HG03103 (cell line): ENCODE results near the gene NDUFS4.
"Not testable (repeated sequence)": the region's sequence is repeated elsewhere in the genome, so short reads cannot be mapped to it uniquely, and the experiment has no call there.

Source experiments
- ATAC-seq: cut with Tn5 transposase; IDR thresholded peaks from one replicate; pipeline ENCODE4 v1.9.1; 2021; ENCODE audit warnings: low read depth; ENCODE audit not compliant: unreplicated experiment

NDUFS4 gene

DNA sequence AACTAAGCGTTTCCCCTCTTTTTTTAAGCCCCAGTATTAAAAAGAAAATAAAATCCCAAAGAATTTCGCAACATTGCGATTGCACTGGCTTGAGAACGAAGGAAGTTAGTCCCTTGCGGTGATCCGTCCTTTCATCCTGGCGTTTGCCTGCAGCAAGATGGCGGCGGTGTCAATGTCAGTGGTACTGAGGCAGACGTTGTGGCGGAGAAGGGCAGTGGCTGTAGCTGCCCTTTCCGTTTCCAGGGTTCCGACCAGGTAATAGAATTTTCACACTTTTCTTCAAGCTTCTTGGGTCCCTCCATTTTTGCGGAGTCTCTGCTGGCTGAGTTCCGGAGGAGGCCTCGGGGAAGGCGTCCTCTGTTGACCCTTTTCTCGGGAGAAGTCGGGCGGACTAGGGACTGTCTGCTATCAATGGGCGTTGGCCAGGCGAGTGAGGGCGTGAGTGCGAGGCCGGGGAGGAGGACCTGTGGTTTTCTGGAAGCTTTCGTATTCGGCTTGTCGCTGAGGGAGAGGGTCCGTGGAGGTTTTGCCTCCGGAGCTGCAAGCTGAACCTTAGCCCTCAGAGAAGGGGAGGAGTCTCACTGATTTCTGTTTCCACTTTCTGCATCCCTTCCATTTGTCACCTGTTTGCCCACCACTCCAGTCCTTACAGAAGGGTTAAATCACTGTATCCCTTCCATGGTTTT, at the start of gene NDUFS4:
TSS of gene NDUFS4 (plus strand) at position 134 of the 686 bp plus-strand sequence. CDS start at position 158, 24 bp downstream.
- ATAC-seq = peak; percentile 86

DNA sequence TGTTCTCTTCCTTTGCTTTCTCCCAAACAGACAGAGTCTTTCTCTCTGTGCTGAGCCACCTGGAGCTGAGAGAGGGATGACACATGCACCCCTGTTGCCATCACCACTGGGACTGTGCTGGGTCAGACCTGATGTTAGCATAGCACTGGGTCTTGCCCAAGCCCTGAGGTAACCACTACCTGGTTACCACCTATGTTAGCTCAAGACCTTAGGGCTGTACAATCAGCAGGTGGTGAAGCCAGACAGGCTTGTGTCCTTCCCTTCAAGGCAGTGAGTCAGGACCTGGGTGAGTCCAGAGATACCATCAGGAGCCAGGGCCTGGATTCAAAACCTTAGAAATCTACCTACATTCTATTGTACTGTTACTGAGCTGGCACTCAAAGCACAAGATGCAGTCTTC, 47.9 kb upstream of the NDUFS4 start:
- ATAC-seq = no peak

DNA sequence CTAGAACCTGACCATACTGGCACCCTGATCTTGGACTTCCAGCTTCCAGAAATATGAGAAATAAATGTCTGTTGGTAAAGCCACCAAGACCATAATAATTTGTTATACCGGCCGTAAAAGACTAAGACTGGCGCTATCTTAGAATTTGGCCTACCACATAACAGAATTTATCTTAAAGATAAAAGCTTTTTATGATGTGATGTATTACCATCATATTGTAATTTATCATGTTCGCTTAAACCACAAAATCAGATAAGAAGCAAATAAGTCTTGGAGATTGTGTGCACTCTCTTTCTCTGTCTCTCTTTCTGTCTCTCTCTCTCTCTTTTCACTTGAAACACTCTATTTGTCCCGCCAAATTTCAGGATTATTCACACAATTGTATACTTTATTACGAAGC, 44.5 kb upstream of the NDUFS4 start:
- no peak for ATAC-seq

DNA sequence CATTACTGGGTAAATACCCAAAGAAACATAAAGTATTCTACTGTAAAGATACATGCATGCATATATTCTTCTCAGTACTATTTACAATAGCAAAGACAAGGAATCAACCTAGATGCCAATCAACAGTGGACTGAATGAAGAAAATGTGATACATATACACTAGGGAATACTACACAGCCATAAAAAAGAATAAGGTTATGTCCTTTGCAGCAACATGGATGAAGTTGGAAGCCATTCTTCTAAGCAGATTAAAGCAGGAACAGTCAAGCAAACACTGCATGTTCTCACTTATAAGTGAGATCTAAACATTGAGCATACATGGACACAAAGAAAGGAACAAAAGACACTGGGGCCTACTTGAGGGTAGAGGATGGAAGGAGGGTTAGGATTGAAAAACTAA, 39.6 kb upstream of the NDUFS4 start:
- ATAC-seq = no peak

DNA sequence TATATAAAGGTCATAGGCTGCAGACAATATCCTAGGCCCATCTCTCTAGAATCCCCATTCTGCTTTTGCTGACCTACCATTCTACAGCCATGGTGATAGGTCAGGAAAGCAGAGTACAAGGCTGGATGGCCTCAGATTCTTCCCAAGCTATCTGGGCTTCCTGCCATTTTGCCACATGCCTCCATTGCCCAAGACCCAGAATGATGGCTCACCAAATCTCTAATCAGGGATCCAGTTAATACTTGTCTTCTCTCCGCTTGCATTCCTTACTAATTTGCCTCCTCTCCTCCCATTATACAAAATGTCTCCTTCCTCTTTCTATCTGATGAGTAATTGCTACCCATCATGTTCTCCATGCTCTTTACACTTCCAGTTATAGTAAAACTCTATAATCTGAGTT, 22.7 kb upstream of the NDUFS4 start:
- no peak for ATAC-seq

DNA sequence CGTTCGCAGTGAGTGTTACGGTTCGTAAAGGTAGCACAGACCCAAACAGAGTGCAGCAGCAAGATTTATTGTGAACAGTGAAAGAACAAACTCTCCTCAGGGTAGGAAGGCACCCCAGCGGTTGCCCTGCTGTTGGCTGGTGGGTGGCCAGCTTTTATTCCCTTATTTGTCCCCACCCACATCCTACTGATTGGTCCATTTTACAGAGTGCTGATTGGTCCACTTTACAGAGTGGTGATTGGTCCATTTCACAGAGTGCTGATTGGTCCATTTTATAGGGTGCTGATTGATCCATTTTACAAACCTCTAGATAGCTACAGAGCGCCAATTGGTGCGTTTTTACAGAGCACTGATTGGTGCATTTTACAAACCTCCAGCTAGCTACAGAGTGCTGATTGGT, 19.7 kb upstream of the NDUFS4 start:
- ATAC-seq = not testable (repeated sequence)

DNA sequence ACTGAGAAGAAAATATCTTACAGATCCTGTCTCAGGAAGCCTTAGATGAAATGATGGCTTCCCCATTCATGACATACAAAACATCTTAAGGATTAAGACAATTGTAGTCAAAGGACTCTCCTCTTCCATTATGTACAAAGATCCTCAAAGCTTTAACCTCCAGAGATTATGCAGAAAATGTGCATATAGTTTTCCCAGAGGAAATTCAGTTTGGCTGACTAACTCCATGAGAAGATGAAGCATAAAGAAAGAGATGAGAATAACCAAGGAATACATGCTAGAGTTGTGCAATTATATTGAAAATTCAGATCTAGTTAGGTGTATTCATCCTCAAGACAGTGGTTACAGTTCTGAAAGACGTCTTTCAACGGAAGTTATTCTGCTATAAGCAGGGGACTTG, 18.6 kb upstream of the NDUFS4 start:
- no peak for ATAC-seq

DNA sequence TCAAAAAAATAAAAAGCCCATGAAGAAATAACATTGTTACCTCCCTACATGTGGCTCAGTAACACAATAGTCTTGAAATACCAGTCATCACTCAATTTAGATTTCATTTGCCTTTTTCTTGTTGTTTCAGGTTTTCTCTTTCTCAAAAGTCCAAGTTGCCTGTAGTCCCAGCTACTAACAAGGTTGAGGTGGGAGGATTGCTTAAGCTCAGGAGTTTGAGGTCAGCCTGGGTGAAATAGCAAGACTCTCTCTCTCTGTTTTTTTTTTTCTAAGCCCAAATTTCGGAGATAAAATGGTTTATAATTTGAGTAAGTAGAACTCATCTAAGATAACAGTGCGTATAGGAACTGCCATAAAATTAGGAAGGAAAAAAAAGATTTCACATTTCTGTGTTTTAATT, 17.5 kb upstream of the NDUFS4 start:
- ATAC-seq = no peak

DNA sequence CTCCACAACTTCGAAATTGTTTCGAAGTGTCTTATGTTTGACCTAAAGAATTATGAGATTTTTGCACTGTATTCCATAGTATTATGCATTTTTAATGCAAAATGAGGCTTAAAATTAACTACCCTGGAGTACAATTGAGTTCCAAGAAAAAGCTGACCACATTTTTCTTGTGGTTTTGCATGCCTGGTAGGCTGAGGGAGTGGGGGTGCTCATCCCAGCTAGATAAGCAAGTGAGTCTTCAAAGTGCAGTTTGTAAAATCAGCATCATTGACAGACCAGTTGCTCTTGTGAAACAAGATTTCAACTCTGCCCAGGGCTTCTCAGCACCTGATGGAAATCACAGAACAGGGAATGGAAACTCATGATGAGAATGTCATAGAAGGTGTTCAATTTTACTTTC, 17.0 kb upstream of the NDUFS4 start:
- no peak for ATAC-seq

DNA sequence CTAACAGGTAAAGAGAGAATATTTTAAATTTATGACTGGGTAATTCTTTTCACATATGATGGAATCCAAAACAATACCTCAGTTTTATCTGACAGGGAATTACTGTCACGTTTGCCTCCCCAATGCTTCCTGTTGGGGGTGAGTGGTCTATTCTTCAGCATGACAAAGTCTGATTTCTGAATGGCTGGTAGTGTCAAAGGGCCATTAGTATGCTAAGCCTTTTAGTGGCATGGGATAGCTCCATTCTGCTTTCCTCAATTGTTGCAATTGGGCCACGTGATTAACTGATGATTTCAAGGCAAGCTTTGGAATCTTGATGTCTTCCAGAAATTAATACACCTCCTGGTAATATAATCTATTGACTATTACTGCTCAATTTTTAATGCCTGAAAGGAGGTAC, 14.7 kb upstream of the NDUFS4 start:
- ATAC-seq = no peak

DNA sequence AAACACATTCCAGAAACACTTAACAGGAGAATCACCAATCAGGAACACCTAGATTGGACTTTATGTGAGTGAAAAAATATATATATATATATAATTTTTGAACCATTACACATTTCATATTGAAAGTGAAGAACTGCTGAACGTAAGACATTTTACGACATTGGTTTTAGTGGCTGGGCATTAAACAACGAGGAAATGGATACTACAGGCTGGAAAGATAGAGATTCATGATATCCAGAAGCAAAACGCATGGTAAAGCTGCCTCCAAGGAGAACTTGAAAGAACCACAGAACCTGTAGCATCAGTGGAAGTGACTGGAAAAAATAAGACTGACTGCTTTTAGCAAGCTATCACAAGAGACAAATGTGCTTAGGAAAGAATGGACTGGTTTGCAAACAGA, 13.2 kb upstream of the NDUFS4 start:
- ATAC-seq = no peak

DNA sequence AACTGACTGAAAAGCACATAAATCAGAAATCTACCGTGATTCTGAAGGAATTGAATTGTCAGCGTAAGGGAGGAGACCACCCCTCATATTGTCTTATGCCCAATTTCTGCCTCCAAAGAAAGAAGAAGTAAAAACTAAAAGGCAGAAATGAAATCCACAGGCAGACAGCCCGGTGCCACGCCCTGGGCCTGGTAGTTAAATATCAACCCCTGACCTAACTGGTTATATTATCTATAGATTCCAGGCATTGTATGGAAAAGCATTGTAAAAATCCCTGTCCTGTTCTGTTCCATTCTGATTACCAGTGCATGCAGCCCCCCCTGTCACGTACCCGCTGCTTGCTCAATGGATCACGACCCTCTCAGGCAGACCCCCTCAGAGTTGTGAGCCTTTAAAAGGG, 11.9 kb upstream of the NDUFS4 start:
- ATAC-seq = not testable (repeated sequence)

DNA sequence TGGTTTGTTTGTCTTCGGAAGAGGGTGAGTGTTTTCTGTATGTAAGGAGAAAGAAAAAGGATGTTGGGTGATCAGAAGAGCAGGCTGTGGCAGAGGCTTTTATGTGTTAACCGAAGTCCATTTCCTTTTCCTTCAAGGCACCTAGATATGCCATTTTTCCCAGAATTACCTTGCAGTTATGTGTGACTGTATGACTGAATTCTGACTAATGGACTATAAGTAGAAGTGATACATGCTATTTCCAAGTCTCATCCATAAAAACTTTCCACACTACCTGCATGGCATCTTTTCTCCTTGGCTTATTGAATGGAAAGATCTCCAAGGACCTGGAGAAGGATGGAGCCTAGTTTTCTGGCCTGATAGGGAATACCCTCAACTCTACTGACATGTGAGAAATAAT, 10.6 kb upstream of the NDUFS4 start:
- no peak for ATAC-seq

DNA sequence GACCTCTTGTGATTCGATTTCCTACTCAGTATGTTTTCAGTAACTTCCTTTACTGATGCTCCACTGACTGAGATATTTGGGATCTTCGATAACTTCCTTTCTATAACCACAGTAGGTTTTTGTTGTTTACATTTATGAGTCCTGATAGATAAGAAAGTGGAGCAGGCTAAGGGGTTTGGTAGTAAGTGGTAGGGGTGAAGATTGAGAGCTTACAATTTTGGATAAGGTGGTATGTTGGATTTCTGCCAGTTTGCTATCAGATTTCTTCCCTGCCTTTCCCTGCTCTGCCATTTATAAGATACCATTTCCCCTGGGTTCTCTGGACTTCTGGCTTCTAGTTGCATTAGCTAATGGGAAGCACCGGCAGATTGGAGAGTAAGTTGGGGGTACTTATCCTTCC, 7.9 kb upstream of the NDUFS4 start:
- ATAC-seq = no peak

DNA sequence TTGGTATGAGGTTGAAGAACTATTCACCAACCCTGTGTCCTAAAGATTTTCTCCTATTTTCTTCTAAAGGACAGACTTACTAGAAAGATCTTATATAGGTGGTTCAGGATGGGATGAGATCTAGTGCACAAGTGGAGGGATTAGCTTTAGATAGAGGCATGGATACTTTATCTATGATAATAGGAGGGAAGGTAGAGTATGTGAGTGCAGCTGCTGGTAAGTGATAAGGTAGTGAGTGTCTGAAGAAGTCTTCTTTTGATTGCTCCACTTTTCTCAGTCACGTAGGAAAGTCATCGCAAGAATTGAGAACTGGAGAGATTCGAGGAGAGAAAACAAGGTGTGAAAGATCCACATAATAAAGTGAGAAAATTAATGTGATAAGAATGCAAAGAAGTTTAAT, 6.0 kb upstream of the NDUFS4 start:
- ATAC-seq = no peak

DNA sequence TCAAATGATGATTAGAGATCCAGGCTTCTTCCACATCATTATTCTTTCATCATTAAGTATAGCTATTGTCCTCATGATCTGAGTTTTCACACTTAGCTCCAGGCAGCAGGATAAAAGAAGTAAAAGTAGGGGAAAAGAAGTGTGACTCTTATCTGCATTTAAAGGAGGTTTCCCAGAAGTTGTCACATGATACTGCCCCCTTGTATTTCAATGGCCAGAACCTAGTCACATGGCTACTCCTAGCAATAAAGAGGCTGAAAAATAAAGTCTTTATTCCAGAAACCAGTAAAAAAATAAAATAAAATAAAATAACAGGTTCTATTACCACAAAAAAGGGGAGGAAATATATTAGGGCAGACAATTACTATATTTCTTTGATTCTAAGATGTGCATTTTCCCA, 5.3 kb upstream of the NDUFS4 start:
- no peak for ATAC-seq

DNA sequence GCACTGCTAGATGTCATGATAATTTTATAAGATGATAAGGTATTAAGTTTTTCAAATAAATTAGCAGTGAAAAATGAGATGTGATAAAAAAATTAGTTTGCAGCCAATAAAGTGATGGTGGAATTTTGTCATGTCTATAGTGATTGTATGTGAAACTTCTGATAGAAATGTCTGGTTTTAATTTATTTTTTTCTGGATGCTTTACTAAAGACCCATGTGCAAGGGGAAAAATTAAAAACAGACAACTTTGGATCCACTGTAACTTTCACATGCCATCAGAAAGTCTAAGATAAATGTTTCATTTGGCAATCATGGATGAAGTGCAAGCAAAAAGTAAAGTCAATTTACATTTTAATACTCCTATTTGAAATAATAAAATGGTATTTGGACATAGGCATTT, 4.4 kb upstream of the NDUFS4 start:
- no peak for ATAC-seq

DNA sequence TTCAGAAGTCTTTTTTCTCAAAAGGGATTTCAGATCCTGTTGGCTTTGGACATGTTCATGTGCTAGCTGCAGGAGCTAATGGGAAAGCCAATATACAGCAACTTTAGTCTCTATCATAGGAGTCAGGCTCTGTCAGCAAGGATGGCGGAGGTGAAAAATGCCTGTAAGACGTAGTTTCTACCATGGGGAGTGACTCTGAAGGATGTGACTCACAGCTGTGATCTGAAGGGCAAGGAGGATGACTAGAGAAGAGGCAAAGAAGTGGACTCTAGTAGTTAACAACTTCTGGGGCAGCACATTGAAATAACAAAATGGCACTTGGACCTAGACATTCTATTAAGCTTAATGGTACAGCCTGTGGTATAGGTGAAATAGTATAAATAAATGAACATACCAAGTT, 3.1 kb upstream of the NDUFS4 start:
- no peak for ATAC-seq

DNA sequence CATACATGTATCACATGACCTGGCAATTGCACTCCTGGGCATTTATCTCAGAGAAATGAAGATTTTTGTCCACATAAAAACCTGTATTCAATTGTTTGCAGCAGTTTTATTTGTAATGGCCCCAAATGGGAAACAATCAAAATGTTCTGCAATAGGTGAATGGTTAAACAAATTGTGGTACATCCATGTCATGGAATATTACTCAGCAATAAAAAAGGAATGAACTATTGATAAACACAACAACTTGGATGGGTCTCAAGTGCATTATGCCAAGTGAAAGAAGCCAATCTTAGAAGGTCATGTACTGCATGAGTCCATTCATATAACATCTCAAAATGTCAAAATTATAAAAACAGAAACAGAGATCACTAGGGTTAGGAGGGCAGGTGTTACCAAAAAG, 1.5 kb upstream of the NDUFS4 start:
- ATAC-seq = no peak

DNA sequence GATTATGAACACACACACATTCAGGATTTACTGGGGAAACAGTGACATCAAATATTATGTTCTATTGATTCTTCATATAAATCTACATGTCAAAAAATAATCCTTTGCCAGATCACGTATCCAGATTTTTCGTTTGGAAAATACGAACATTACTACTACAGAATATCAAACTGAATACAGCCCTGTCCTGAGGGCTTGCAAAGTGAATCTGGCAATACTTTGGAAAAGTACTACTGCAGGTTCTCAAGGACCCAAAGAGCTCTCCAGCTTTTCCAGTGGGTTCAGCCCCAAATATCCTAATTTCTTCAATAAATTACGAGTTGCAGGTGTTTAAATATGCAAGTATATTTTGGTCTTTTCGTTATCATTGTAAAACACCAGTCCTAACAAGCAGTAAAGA, 411 bp upstream of the NDUFS4 start:
- ATAC-seq = peak; percentile 7

DNA sequence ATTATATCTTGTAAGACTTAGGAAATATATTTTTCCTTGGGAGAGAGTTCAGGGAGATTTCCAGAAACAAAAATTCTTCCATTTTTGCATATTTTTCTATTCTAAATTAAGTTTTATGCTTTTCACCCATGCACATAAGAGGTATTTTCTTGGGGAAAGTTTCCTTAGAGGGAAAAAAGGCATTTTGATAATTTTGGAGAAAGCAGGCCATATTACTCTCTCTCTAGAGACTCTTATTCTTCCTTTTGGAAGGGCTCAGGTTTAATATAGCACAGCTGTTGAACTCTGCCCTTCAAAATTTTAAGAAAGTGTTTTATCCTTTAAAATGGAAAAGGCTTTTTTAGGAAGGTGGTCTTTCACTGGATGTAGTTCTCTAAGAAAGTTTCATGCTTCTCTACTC, 8.0 kb downstream of the NDUFS4 start:
- no peak for ATAC-seq

DNA sequence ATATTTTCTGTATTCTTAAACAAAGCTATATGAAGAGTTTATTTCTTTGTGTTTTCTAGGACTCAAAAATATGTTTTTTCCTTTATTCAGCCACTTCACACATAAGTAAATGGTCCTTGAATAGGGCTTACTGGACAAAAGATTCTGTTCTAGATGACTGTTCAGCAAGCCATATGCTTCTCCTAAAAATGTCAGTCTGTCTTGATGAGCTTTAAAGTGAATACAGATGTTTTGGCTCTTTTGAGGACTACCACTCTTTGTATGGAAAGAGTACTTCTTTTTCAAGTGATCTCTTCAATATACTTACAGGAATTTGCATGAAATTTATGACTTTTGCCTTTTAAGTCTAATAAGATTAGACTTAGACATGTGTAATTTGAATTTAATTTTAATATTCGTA, 8.4 kb downstream of the NDUFS4 start:
- ATAC-seq = no peak

DNA sequence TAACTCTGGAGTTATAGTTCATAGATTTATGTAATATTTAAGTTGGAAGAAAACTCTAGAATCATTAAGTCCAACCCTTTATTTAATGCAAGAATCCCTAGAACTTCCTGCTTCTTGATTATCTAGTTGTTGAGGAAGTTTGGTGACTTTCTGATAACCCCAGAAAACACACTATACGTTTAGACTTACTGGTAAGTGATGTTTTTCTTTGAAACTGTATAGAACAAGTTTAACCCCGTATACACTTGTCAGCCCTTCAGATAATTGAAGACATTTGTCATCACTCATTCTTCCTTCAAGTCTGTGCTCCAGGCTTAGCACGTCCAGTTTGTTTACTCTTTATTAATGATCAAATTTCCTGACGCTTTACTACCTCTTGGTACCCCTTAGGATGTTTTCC, 9.0 kb downstream of the NDUFS4 start:
- no peak for ATAC-seq
